Peyer's patch (tissue), 4 donors: ENCODE measurements around the gene RPS14. TPM values are rescaled to one million over a fixed set of nuclear protein-coding genes. Genes with fewer than 3 reads are reported as not detected.
A peak's percentile ranks its signal among the peaks of the same experiment; 100 is the strongest.

Source experiments
- DNase-seq, 3 donors: peaks; one replicate each; pipeline ENCODE4 v3.0.0-alpha.2; 2017 to 2019
- H3K27ac ChIP-seq, 4 donors: fragments of 200-600 bp; sonication (generic); one replicate each; pipeline ENCODE4 v1.5.1; 2016 to 2019
- H3K27me3 ChIP-seq, 2 donors: fragments of 200-600 bp; sonication (generic); one replicate each; pipeline ENCODE4 v1.5.1; 2019
- H3K36me3 ChIP-seq, 3 donors: fragments of 200-600 bp; sonication (generic); one replicate each; pipeline ENCODE4 v1.5.1; 2016 to 2019
- H3K4me1 ChIP-seq, 4 donors: fragments of 200-600 bp; sonication (generic); one replicate each; pipeline ENCODE4 v1.5.1; 2016 to 2019
- H3K4me3 ChIP-seq, 4 donors: fragments of 200-600 bp; sonication (generic); 1 replicate in 3 of 4; 2 replicates in 1 of 4; pipeline ENCODE4 v1.5.1; 2016 to 2019; ENCODE audit warnings: mild to moderate bottlenecking in 1 of 4
- H3K9me3 ChIP-seq, 4 donors: fragments of 200-600 bp; sonication (generic); one replicate each; pipeline ENCODE4 v1.5.1; 2016 to 2019; ENCODE audit warnings: mild to moderate bottlenecking in 1 of 4
- POLR2A ChIP-seq, 2 donors: fragments of 450-650 bp; IDR thresholded peaks; one replicate each; pipeline ENCODE4 v1.5.1; 2017; ENCODE audit warnings: antibody characterized with exemption in 2 of 2, mild to moderate bottlenecking in 2 of 2, moderate library complexity in 2 of 2
- total RNA-seq, 4 donors: library from RNA; depleted of rRNA; stranded (reverse); fragments of >200 nt; gene quantifications; one replicate each; pipeline ENCODE4 v1.1.0, GENCODE V29; 2016
- TF ChIP-seq, protein P1 (sequence below), 6 experiments: fragments of 450-650 bp in 4 of 6; fragments of 200-600 bp in 2 of 6; sonication (generic) in 1 of 6; IDR thresholded peaks; one replicate each; pipeline ENCODE4 v1.5.1; 2017 to 2019; ENCODE audit warnings: antibody characterized with exemption in 6 of 6, mild to moderate bottlenecking in 3 of 6, moderate library complexity in 1 of 6

Gene RPS14
- total RNA-seq, 4 donors from 2014 or later = 975 to 1,961 (median 1,274) TPM

- Histone ChIP-seq H3K27me3 (no peaks in the 10 kb centered on the region), H3K27ac (peak overlapping the region; percentile 85 to 98 (median 94)), H3K9me3 (no peaks in the 10 kb centered on the region), H3K36me3 (peaks cover 0 to 10% (median 0%) of the 10 kb centered on the region in 3 donors), H3K4me1 (peaks cover 8 to 66% (median 30%) of the 10 kb centered on the region in 4 donors), H3K4me3 (no peak overlapping the region)
- TF ChIP-seq POLR2A (IDR thresholded peaks at IDR 0.05) = no peak
- TF ChIP-seq, protein P1, sequence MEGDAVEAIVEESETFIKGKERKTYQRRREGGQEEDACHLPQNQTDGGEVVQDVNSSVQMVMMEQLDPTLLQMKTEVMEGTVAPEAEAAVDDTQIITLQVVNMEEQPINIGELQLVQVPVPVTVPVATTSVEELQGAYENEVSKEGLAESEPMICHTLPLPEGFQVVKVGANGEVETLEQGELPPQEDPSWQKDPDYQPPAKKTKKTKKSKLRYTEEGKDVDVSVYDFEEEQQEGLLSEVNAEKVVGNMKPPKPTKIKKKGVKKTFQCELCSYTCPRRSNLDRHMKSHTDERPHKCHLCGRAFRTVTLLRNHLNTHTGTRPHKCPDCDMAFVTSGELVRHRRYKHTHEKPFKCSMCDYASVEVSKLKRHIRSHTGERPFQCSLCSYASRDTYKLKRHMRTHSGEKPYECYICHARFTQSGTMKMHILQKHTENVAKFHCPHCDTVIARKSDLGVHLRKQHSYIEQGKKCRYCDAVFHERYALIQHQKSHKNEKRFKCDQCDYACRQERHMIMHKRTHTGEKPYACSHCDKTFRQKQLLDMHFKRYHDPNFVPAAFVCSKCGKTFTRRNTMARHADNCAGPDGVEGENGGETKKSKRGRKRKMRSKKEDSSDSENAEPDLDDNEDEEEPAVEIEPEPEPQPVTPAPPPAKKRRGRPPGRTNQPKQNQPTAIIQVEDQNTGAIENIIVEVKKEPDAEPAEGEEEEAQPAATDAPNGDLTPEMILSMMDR (IDR thresholded peaks at IDR 0.05) = no peak
- no peak for DNase-seq
Measured at GRCh38 chr5:150490296-150490669, 40.7 kb upstream of the RPS14 start.

- Histone ChIP-seq H3K36me3 (peaks cover 0 to 5% (median 0%) of the 10 kb centered on the region in 3 donors), H3K9me3 (no peaks in the 10 kb centered on the region), H3K27me3 (no peaks in the 10 kb centered on the region), H3K27ac (peak overlapping the region; percentile 85 to 98 (median 94)), H3K4me3 (no peak overlapping the region), H3K4me1 (peaks cover 8 to 68% (median 30%) of the 10 kb centered on the region in 4 donors)
- no peak for TF ChIP-seq POLR2A (IDR thresholded peaks at IDR 0.05)
- TF ChIP-seq, protein P1 (IDR thresholded peaks at IDR 0.05) = no peak
- DNase-seq = peak in 2 of 3 donors; percentile 78 to 79
Measured at GRCh38 chr5:150489360-150490295, 40.1 kb upstream of the RPS14 start.

DNA sequence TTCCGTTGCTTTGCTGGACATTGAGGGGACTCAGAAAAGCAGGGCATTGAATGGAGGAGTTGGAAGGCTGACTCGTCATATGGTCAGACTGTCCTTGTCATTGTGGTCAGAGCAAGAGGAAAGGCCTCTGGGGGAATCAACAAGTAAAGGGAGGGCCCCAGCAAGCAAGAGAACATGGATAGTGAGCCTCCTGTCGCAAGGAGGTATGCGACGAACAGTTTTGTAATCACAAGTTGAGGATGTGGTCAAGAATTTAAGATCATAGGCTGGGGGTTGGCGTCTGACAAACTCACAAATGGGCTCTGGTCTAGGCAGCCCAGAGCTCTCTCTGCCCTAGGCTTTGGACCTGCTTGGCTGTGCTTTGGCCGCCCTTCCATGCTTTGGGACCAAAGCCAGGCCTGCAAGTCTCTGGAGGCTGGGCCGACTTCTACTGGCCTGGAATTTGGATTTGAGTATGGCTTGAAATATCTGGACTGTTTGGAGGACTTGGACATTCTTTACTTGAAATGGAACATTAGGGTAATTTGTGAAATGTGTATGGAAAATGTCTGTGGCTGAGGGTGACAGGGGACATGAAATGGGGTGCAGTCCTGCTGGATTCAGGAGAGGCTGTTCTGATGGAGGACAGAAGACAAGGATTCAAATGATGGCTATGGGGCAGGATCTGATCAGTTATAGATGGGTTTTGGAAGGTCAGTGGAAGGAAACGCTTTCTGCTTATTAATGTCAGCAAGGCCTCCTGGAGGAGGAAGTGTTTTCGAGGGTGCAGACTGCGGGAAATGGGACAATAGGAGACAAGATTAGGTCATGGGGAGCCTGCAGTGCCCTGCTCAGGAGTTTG, 39.2 kb upstream of the RPS14 start:
- no peak overlapping the region for H3K4me3 ChIP-seq
- no peaks in the 10 kb centered on the region for H3K27me3 ChIP-seq
- peak in 1 of 3 donors; percentile 63 for DNase-seq
- H3K36me3 ChIP-seq = peaks cover 0 to 4% (median 0%) of the 10 kb centered on the region in 3 donors
- no peaks in the 10 kb centered on the region for H3K9me3 ChIP-seq
- TF ChIP-seq, protein P1 (IDR thresholded peaks at IDR 0.05) = no peak
- TF ChIP-seq POLR2A (IDR thresholded peaks at IDR 0.05) = no peak
- peaks cover 8 to 68% (median 30%) of the 10 kb centered on the region in 4 donors for H3K4me1 ChIP-seq
- peak overlapping the region; percentile 85 to 98 (median 94) for H3K27ac ChIP-seq

GRCh38 chr5:150487199-150488061, 37.9 kb upstream of the RPS14 start:
- Histone ChIP-seq H3K27ac (peak overlapping the region; percentile 85 to 98 (median 94)), H3K4me3 (peak overlapping the region; percentile 66 to 99 (median 94)), H3K4me1 (peaks cover 8 to 63% (median 30%) of the 10 kb centered on the region in 4 donors), H3K9me3 (no peaks in the 10 kb centered on the region), H3K27me3 (no peaks in the 10 kb centered on the region), H3K36me3 (no peaks in the 10 kb centered on the region)
- TF ChIP-seq, protein P1 (IDR thresholded peaks at IDR 0.05) = peak in 3 of 6 experiments; percentile 27 to 49 (median 40)
- TF ChIP-seq POLR2A (IDR thresholded peaks at IDR 0.05) = no peak
- peak in 2 of 3 donors; percentile 40 to 66 for DNase-seq
